Thyroid gland (tissue), 4 donors: Measurements from ENCODE around the gene ZNF232.

Source experiments
- CTCF ChIP-seq, 6 experiments: fragments of 200-600 bp in 3 of 6; fragments of 450-650 bp in 3 of 6; sonication (generic) in 3 of 6; IDR thresholded peaks; one replicate each; pipeline ENCODE4 v1.5.1; 2016 to 2019; ENCODE audit warnings: antibody characterized with exemption in 6 of 6, mild to moderate bottlenecking in 2 of 6, inconsistent platforms in 1 of 6, moderate library complexity in 1 of 6
- POLR2A ChIP-seq, 2 donors: fragments of 450-650 bp; IDR thresholded peaks; one replicate each; pipeline ENCODE4 v1.6.1; 2017; ENCODE audit warnings: antibody characterized with exemption in 2 of 2, mild to moderate bottlenecking in 2 of 2, moderate library complexity in 1 of 2

GRCh38 chr17:5122586-5123342 is 11.1 kb upstream of the ZNF232 start:
- no peak for TF ChIP-seq CTCF (IDR thresholded peaks at IDR 0.05)
- TF ChIP-seq POLR2A (IDR thresholded peaks at IDR 0.05) = no peak
